ENCODE results near the gene SOX21. TPM values are rescaled to one million over a fixed set of nuclear protein-coding genes. Genes with fewer than 3 reads are reported as not detected.

SOX21 gene
- total and polyA plus RNA-seq, 2 experiments from 2014 or later = 1.7 to 3.5 TPM

DNA sequence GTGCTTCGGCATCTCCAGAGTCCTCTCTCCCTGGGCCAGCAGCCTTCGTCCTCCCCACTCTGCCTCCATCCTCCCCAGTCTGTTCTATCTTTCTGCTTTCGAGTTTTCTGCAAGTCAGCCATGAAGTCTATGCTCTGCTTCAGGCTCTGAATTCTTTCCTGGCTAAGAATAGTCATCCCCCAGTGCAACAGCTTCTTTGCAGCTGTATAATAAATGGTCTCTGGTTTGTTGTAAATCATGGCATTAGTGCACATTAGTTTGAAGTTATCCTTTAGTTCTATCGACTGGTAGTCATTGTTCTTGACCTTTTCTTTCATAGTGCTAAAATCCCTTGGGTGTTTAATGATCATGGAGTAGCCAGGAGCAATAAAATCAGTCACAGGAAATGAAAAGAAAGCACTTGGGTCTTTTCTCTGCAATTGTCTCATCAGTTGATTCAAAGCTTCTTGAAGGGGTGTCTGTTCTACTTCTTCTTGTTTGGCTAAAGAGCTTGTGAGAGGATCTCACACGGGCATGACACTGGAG is 46.2 kb upstream of the SOX21 start:
- no peak overlapping the region for H3K4me2 ChIP-seq
- no peaks in the 10 kb centered on the region for H3K79me2 ChIP-seq (replicated peaks; ENCODE audit: insufficient read depth)
- no peak overlapping the region for H3K4me3 ChIP-seq
- H2AFZ ChIP-seq = no peak overlapping the region
- Mint-ChIP-seq H3K9me3 (peaks cover 19% of the 10 kb centered on the region), H3K36me3 (ENCODE audit: low read depth) (peaks cover 16% of the 10 kb centered on the region), H3K27me3 (ENCODE audit: insufficient read depth, low read depth, poor library complexity) (no peaks in the 10 kb centered on the region), H3K4me3 (no peak overlapping the region), H3K27ac (no peak overlapping the region), H3K4me1 (peaks cover 20% of the 10 kb centered on the region)
- peaks cover under 1% of the 10 kb centered on the region; the same call in 1 of the 2 replicates for H3K9me2 ChIP-seq (ENCODE audit: insufficient read depth)
- H3K4me1 ChIP-seq (ENCODE audit: insufficient read depth) = peaks cover 11% of the 10 kb centered on the region; the same call in 1 of the 2 replicates
- no peaks in the 10 kb centered on the region for H3F3A ChIP-seq (replicated peaks; ENCODE audit: low read depth)
- no peaks in the 10 kb centered on the region for H3K27me3 ChIP-seq (ENCODE audit: insufficient read depth)
- H3K27ac ChIP-seq (ENCODE audit: low read depth) = no peak overlapping the region
- ATAC-seq = no peak
- H3K36me3 ChIP-seq (ENCODE audit: insufficient read depth) = no peaks in the 10 kb centered on the region
- H4K20me1 ChIP-seq (replicated peaks; ENCODE audit: insufficient read depth) = no peaks in the 10 kb centered on the region
- no peak for DNase-seq (ENCODE audit: low spot score)
- TF ChIP-seq STAT1 (IDR thresholded peaks at IDR 0.05; ENCODE audit: unreplicated experiment) = no peak
- no peak for TF ChIP-seq ZNF114 (CRISPR knock-in tag; IDR thresholded peaks at IDR 0.05)
- no peak for TF ChIP-seq EZH2phosphoT487 (IDR thresholded peaks at IDR 0.05; ENCODE audit: unreplicated experiment)
- no peak for TF ChIP-seq ZNF462 (CRISPR knock-in tag; IDR thresholded peaks at IDR 0.05)
- TF ChIP-seq CREB1 (CRISPR knock-in tag; IDR thresholded peaks at IDR 0.05; ENCODE audit: low read depth) = no peak
- TF ChIP-seq, protein P1, sequence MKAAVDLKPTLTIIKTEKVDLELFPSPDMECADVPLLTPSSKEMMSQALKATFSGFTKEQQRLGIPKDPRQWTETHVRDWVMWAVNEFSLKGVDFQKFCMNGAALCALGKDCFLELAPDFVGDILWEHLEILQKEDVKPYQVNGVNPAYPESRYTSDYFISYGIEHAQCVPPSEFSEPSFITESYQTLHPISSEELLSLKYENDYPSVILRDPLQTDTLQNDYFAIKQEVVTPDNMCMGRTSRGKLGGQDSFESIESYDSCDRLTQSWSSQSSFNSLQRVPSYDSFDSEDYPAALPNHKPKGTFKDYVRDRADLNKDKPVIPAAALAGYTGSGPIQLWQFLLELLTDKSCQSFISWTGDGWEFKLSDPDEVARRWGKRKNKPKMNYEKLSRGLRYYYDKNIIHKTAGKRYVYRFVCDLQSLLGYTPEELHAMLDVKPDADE (IDR thresholded peaks at IDR 0.05) = no peak
- TF ChIP-seq, protein P2, sequence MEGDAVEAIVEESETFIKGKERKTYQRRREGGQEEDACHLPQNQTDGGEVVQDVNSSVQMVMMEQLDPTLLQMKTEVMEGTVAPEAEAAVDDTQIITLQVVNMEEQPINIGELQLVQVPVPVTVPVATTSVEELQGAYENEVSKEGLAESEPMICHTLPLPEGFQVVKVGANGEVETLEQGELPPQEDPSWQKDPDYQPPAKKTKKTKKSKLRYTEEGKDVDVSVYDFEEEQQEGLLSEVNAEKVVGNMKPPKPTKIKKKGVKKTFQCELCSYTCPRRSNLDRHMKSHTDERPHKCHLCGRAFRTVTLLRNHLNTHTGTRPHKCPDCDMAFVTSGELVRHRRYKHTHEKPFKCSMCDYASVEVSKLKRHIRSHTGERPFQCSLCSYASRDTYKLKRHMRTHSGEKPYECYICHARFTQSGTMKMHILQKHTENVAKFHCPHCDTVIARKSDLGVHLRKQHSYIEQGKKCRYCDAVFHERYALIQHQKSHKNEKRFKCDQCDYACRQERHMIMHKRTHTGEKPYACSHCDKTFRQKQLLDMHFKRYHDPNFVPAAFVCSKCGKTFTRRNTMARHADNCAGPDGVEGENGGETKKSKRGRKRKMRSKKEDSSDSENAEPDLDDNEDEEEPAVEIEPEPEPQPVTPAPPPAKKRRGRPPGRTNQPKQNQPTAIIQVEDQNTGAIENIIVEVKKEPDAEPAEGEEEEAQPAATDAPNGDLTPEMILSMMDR (conservative IDR thresholded peaks at IDR 0.05; ENCODE audit: low read depth in 2 of 2) = no peak
- TF ChIP-seq EZH2 (IDR thresholded peaks at IDR 0.05; ENCODE audit: low read depth, unreplicated experiment) = no peak
- TF ChIP-seq JUNB (IDR thresholded peaks at IDR 0.05; ENCODE audit: unreplicated experiment) = no peak

All from GM23338 (cell line).